NCI-H2107 treated with DMSO at 0.1 percent for 48 hours (cell line): ENCODE results near the gene DEXI.
A peak's percentile ranks its signal among the peaks of the same experiment; 100 is the strongest.
"Not testable (repeated sequence)": the region's sequence is repeated elsewhere in the genome, so short reads cannot be mapped to it uniquely, and the experiment has no call there.

Experiments used
- DNase-seq: peaks from one replicate; lab custom pipeline; 2025; ENCODE audit not compliant: unreplicated experiment; lab: John Stamatoyannopoulos, UW

The DEXI gene

GRCh38 chr16:10929097-10929496, 13.2 kb downstream of the DEXI start:
- DNase-seq, result peak; percentile 52

DNA sequence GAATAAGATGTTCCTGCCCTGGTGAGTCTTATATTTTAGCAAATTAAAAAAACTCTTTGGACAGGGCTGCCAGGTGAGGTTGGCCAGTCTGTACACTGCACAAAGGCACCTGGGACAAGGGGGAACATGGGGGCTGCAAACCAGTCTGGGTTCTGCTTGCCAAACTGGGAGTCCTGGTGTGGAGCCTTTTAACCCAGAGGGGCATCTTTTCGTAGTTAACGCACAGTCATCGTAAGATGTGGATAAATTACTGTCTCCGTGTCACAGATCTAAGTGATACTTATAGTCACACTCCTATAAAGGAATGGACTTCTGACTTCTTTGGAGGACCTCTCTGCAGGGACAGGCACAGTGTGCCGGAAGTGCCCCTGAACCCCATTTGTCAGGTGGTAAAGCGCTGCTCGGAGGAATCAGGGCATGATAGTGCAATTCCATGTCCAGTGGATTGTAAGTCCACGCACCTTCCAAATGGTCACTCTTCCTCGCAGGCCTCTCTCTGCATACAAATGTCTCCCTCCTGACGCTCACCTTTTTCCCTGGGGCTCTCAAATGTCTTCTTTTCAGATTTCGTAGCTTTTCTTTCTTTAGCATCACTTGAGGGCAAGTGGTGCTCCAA, 14.7 kb downstream of the DEXI start:
- no peak for DNase-seq

- DNase-seq, result no peak
These were observed 15.4 kb downstream of the DEXI start for GRCh38 chr16:10926867-10927266.

DNA sequence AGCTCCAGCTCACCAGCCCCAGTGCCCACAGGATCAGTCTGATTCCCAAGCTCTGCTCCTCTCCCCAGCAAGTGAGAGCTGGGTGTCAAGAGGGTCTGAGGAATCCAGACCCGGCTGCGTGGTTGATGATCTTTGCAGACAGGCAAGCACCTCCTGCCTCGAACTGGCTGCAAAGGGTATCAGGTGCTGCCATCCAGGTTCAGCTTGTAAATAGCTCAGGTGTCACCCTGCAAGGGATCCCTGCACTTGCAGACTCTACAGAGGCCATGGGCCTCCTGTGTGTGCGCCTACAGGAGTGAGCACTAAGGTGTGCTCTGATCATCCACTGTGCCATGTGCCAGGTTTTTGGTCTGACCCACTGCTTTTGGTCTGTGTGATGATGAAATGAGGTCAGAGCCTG, 16.2 kb downstream of the DEXI start:
- DNase-seq, result no peak

DNA sequence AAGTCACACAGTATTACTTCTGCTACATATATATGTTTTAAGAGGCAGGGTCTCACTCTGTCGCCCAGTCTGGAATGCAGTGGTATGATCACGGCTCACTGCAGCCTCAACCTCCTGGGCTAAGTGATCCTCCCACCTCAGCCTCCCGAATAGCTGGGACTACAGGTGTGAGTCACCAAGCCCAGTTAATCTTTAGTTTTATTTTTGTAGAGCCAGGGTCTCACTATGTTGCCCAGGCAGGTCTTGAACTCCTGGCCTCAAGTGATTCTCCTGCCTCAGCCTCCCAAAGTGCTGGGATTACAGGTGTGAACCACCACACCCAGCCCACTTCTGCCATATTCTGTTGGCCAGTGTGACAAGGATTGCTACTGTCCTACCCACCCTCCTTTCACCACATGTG, 17.0 kb downstream of the DEXI start:
- not testable (repeated sequence) for DNase-seq

GRCh38 chr16:10923650-10924214, 18.5 kb downstream of the DEXI start:
- DNase-seq, result no peak

- DNase-seq, result no peak
These were observed 19.1 kb downstream of the DEXI start for GRCh38 chr16:10923146-10923649.

DNA sequence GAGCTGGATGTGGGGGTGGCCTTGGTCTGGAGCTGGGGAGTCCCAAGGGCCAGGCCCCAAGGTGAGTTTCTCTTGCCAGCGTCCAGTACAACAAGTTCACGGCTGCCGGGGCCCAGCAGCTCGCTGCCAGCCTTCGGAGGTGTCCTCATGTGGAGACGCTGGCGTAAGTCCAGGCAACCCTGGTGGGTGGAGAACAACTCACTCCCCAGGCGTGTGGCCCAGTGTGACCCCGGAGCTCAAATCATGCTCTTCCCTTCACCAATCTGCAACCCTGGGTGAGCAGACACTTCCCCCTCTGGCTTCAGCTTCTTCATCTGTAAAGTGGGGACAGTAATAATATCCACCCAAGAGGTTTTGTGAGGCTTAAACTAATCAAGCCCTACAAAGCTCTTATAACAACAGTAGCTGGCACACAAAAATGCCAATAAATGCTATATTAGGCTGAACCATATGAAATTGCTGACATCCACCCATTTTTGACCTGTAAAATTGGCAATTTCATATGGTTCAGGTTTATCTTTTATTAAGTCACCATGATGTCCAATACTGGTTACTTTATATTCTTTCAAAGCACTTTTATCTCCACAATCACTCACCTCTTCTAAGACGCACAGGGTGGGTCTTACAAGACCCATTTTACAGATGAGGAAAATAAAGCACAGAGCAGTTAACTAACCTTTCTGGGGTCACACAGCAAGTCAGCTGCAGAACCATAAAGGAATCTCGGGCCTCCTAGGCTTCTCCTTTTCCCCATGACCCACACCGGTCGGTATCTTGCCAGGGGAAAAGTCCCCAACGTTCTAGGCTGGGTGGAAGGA, 19.7 kb downstream of the DEXI start:
- DNase-seq, result no peak

DNA sequence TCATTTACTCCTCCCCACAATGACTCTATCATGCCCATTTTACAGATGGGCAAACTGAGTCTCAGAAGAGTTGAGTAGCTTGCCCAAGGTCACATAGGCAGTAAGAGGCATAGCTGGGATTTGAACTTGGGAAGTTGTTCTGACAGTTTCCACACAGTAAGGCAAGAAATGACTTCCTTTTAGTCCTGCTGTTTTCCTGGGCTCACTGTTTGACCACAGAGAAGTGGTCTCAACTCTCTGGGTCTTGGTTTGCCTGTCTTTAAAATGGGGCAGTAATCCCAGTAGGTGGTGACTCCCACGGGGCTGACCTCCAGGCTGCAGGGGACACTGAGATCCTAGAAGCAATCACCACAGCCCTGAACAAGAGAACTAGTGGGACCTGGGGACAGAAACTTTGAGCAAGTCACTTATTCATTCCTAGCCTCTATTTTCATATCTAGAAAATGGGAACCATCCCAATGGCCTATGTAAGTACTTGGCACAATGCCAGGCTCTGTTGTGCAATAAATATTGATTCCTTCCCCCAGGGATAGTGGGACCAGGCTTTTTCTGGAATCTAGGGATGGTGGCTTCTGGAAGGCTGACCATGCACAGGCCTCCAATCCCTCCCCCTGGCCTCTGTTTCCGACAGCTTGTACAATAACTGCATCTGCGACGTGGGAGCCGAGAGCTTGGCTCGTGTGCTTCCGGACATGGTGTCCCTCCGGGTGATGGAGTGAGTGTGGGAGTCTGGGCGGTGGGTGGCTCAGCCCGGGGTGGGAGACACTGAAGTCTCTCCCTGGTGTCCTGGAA, 20.5 kb downstream of the DEXI start:
- no peak for DNase-seq

GRCh38 chr16:10920726-10921427, 21.4 kb downstream of the DEXI start:
- DNase-seq, result peak; percentile 71

DNA sequence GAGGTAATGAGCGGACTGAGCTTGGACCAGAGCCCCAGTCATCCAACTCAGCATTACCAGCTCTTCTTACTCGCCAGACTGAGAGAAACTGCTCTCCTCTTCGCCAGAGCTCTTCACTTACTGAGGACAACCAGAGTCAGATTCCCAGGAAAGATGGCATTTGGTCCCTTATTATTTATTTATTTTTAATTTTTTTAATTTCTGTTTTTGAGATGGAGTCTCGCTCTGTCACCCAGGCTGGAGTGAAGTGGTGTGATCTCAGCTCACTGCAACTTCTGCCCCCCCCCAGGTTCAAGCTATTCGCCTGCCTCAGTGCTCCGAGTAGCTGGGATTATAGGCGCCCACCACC, 23.3 kb downstream of the DEXI start:
- no peak for DNase-seq

DNA sequence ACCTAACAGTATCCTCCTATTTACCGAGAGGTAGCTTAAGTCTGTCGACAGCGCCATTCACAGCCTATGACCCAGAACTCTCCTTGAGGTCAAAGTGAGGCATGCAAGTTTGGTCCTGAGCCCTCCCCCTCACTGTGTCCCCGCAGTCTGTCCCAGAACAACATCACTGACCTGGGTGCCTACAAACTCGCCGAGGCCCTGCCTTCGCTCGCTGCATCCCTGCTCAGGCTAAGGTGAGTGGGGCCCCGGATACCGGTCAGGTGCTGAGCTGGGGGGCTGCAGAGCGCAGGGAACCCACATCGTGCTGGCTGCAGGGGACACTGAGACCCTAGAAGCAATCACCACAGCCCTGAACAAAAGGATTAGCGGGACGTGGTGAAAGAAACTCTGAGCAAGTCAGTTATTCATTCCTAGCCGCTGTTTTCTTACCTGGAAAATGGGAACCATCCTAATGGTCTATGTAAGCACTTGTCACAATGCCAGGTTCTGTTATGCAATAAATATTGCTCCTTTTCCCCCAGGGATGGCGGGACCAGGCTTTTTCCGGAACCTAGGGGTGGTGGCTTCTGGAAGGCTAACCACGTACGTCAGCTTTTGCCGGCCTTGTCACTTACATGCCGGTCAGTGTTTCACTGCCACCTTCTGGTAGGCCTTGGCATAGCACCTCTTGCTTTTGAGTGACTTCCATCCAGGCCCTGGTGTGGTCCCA, 23.8 kb downstream of the DEXI start:
- peak; percentile 65 for DNase-seq

- DNase-seq, result no peak
These were observed 25.7 kb downstream of the DEXI start for GRCh38 chr16:10916534-10916933.

DNA sequence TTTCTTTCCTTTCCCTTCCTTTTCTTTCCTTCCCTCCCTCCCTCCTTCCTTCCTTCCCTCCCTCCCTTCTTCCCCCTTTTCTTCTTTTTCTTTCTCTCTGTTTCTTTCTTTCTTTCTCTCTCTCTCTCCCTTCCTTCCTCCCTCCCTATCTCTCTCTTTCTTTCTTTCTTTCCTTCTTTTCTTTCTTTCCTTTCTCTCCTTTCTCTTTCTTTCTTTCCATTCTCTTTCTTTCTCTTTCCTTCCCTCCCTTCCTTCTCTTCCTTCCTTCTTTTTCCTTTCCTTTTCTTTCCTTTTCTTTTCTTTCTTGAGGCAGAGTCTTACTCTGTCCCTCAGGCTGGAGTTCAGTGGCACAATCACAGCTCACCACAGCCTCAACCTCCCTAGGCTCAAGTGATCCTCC, 31.0 kb downstream of the DEXI start:
- no peak for DNase-seq

- DNase-seq, result no peak
These were observed 34.6 kb downstream of the DEXI start for GRCh38 chr16:10907757-10908045.

GRCh38 chr16:10906914-10907756, 35.1 kb downstream of the DEXI start:
- DNase-seq, result no peak

DNA sequence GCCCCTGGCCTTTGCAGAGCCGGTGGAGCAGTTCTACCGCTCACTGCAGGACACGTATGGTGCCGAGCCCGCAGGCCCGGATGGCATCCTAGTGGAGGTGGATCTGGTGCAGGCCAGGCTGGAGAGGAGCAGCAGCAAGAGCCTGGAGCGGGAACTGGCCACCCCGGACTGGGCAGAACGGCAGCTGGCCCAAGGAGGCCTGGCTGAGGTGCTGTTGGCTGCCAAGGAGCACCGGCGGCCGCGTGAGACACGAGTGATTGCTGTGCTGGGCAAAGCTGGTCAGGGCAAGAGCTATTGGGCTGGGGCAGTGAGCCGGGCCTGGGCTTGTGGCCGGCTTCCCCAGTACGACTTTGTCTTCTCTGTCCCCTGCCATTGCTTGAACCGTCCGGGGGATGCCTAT, 35.8 kb downstream of the DEXI start:
- no peak for DNase-seq

DNA sequence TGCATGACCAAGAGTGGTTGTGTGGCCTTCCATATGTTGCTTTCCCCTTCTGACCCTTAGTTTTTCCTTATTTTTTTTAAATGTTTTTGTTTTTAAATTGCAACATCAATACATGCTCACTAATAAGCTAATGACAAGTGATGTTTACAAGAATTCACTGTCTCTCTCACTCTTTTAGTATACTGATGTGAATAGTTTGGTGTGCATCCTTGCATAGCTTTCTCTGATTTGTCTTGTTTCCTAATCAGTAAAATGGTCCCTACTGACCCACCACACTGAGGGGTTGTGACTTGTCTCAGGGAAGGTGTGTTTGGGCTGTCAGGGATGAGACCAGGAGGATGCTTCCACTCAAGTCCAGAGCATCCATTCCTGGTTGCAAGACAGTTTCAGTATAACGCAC, 39.3 kb downstream of the DEXI start:
- DNase-seq, result no peak

DNA sequence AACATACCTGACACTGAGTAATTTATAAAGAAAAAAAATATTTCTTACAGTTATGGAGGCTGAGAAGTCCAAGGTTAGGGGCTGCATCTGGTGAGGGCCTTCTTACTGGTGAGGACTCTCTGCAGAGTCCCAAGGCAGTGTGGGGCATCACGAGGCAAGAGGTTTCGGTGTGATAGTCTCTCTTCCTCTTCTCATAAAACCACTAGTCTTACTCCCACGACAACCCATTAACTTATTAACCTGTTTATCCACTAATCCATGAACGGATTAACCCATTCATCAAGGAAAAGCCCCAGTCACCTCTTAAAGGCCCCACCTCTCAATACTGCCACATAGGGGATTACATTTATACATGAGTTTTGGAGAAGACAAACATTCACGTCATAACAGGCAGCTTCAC, 45.1 kb downstream of the DEXI start:
- no peak for DNase-seq

GRCh38 chr16:10896723-10897122, 45.5 kb downstream of the DEXI start:
- no peak for DNase-seq
